OCI-LY7 (cell line): ENCODE measurements around the gene RAB8B.

Experiments
- CTCF ChIP-seq: fragments of 200-600 bp; sonication (generic); conservative IDR thresholded peaks from 2 replicates; pipeline ENCODE4 v1.5.1; 2014; ENCODE audit warnings: mild to moderate bottlenecking, antibody characterized with exemption, low read length, moderate library complexity, mixed read lengths
- EZH2phosphoT487 ChIP-seq: fragments of 200-600 bp; sonication (generic); IDR thresholded peaks from 2 replicates; pipeline ENCODE4 v1.6.1; 2018; ENCODE audit warnings: low read depth, borderline replicate concordance, mild to moderate bottlenecking, mixed run types, antibody characterized with exemption, low read length, moderate library complexity, mixed read lengths

DNA sequence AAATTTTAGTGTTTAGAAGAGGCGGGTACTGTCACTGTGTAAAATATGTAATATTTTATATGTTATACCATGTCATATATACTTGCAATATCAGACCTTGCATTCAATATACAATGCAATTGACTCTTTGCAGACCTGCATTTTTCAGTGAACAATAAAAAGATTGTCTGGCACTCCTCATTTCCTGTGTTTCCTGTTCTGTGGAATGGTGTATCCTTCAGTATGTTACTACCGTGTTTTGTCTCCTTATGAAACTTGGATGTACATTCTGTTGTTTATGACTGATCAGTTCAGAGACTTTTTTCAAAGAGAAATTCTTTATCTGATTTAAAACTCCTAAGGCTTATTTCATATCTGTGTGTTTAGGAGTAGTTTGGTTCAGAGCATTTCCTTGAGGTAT, 119.5 kb downstream of the RAB8B start:
- TF ChIP-seq CTCF (no peak), EZH2phosphoT487 (no peak)
